Hematopoietic multipotent progenitor cell treated with erythropoietin and hydrocortisone succinate and interleukin-3 and kit ligand, for 17 days (in vitro differentiated cells): ENCODE data around the gene PFKM.
A peak's percentile ranks its signal among the peaks of the same experiment; 100 is the strongest.

Source experiments
- DNase-seq: peaks from one replicate; pipeline ENCODE4 v3.0.0-alpha.2; 2015; ENCODE audit warnings: low spot score

The PFKM gene

DNA sequence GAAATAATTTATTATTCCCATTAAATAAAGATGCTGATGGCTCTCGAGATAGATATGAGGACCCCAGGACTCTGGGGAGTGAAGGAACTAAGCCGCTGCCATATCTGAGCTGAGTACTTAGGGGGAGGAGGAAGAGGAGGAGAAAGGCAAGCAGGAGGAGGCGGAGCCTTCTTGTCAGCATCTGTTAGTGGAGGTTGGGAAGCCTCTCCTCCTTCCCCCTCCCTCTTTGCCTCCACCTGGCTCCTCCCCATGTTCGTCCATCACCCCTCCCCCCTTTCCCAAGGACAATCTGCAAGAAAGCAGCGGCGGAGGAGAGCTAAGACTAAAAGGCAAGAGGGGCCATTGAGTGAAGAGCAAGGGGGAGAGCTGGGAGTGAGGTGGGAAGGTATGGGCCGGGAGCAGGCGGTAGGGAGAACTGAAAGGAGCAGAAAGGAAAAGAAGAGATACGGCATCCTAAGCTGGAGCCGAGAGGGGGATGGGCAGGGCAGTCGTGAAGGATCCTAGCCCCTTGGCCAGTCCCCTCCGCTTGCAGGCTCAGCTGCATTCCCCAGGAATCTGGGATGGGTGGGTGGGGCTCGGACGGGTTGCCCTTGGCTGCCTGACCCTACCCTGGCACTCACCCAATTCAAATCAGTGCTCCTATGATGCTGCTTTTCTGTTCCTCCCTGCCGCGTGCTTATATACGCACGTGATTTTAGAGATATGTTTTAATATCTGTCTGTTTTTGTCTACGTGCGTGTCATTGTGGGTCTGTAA lies at the start of gene PFKM:
TSS of gene PFKM (plus strand) at position 287 of the 756 bp plus-strand sequence. CDS start 3,411 bp downstream, outside the sequence.
- DNase-seq, result peak; percentile 81

DNA sequence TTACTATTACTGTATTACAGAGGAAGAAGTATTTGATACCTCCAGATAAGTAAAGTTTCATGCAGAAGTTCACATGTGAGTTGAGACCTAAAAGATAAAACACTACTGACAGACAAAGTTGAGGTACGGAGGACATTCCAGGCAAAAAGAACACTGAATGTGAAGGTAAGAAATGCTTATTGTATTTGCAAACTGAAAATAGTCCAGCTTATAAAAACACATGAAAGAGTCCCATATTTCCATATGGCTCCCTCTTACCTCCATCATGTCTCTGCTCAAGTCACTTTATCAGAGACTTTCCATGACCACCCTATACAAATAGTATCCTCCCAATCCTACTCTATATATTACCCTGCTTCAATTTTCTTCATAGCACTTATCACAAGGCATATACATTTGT lies 49.1 kb upstream of the PFKM start:
- no peak for DNase-seq

DNA sequence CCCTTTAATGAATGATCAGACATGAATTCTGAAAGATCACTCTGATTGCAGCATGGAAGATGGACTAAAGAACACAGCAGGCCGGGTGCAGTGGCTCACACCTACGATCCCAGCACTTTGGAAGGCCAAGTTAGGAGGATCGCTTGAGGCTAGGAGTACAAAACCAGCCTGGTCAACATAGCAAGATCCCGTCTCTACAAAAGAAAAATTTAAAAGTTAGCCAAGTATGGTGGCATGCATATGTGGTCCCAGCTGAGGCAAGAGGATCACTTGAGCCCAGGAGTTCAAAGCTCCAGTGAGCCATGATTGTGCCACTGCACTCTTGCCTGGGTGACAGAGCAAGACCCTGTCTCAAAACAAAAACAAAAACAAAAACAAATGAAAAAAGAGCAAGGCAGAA lies 48.4 kb upstream of the PFKM start:
- no peak for DNase-seq

DNA sequence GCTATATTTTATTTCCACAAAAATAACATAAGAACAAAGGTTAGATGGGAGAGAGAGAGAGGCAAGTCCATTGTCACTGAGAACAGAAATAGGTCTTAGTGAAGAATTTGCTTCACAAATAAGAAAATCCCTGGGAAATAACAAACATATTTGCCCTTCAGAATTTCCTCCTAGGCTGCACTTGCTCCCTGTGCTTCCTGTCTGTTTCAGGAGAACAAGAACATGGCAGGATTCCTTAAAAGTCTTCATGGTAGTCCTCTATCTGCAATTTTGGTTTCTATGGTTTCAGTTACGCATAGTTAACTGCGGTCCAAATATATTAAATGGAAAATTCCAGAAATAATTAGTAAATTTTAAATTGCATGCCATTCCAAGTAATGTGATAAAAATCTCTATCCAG lies 47.4 kb upstream of the PFKM start:
- DNase-seq, result no peak

DNA sequence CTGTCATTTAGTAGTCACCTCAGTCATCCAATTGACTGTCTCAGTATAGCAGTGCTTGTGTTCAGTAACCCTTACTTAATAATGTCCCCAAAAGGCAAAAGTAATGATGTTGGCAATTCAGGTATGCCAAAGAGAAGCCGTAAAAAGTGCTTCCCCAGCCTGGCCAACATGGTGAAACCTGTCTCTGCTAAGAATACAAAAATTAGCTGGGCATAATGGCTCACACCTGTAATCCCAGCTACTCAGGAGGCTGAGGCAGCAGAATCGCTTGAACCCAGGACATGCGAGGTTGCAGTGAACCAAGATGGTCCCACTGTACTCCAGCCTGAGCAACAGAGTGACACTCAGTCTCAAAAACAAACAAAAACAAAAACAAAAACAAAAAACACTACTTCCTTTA lies 46.9 kb upstream of the PFKM start:
- DNase-seq, result no peak

DNA sequence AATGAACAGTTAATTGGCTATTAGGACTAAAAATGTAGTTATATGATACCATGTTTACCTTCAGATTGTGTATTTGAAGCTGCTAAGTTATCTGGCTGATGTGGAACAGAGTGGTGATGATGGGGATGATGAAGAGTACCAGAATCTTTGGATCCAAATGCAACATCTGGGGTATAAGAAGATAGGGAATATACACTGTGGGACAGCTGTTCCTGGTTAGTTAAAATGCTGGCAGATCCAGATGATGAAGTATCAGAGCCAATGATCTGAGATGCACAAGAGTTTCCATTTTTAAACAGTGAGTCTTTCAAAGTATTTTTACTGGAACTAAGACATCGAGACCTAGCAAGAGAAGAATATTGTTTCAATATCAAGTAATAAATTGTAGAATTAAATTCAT lies 44.9 kb upstream of the PFKM start:
- DNase-seq, result no peak

DNA sequence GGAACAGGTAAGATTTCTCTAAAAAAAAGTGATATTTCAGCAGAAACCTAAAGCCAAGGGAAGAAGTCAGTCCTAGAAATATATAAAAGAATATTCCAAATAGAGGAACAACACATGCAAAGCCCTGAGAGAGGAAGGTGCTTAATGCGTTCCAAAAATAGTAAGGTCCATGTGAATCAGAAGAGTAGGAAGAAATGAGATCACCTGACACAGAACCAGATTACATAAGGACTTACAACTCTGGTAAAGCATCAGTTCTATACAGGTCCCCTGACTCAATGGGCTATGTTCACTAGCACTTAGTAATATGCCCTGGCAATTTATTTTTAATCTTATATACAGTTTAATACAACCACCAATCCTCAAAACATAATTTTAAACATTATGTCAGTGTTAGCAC lies 43.3 kb upstream of the PFKM start:
- DNase-seq, result no peak

DNA sequence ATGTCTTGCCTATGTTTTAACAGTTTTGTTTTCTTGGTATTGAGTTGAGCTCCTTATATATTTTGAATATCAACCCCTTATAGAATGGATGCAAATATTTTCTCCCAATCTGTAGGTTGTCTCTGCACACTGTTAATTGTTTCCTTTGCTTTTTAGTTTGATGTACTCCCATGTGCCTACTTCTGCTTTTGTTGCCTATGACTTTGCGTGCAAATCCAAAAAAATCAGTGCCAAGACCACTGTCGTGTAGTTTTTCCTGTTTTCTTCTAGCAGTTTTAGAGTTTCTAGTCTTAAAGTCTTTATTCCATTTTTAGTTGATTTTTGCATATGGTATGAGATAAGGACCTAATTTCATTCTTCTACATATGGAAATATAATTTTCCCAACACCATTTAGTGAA lies 42.1 kb upstream of the PFKM start:
- DNase-seq, result no peak

DNA sequence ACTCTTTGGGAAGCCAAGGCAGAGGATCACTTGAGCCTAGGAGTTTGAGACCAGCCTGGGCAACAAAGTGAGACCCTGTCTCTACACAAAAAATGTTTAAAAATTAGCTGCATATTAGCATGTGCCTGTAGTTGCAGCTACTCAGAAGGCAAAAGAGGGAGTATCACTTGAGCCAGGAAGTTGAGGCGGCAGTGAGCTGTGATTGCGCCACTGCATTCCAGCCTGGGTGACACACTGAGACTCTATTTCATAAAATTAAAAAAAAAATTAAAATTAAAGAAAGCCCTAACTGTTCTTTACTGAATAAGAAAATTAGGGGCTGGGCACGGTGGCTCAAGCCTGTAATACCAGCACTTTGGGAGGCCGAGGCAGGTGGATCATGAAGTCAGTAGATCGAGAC lies 40.3 kb upstream of the PFKM start:
- no peak for DNase-seq

DNA sequence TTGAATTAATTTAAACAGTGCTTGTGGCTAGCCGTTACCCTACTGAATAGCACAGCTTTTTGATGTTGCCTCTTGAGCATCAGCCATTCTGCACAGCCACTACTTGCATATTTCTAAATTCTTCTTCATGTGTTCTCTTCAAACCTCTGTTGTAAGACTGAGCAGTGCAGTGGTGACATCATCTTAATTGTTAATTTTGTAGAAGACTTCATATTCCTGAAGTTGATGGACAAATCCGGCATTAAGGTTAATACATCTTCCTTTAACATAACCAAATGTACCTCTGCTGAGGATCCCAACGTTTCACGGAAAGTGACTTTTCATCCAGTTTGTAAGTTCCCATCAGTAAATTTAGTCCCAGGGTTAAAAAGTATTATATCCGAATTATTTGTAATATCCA lies 38.9 kb upstream of the PFKM start:
- no peak for DNase-seq

DNA sequence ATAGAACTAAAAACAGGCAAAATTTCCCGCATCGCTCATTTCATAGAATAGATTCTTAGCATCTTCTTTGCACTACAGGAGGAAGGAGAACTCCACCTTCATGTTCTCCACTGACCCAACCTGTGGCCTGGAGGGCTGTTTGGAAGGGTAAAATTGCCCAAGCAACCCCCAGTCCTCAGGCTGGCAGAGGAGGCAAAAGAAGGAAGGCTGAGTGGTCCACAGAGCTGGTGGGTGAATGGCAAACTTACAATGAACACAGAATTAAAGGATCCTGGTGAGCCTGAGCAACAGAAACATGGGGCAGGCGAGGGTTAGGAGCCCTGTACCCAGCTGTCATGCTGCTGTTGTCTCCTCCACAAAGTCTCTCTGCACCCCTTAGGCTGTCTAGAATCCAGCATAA lies 38.3 kb upstream of the PFKM start:
- no peak for DNase-seq

DNA sequence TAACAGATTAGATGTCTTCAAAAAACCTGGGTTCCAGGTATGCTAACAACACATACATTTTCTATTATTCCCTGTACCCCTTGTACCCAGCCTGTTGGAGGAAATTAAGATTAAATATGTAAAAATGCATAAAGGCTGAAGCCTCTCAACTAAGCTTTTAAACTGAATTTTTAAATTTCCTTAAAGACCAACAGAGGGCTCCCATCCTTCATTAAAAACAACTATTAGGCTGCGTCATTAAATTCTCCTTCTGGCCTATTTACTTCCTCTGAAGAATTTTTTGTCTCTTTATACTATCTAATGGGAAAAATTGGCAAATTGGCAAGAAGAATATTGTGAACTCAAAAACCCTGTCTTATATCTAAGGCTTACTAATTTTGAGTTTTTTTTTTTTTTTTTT lies 35.1 kb upstream of the PFKM start:
- DNase-seq, result peak; percentile 57

DNA sequence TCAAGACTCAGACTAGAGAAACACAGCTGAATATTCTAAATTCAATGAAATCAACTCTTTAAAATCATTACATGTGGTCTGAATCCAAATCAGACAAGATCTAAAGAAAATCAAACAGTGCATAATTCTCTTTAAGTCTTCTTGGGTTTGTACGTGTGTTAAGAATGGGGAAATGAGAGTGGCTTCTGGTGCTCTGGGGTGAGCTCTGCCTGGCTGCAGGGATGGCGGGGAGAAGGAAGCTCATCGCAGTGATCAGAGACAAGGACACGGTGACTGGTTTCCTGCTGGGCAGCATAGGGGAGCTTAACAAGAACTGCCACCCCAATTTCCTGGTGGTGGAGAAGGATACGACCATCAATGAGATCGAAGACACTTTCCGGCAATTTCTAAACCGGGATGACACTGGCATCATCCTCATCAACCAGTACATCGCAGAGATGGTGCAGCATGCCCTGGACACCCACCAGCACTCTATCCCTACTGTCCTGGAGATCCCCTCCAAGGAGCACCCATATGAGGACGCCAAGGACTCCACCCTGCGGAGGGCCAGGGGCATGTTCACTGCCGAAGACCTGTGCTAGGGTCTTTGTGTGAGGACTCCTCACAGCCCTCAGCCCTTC lies 34.2 kb upstream of the PFKM start:
- no peak for DNase-seq

DNA sequence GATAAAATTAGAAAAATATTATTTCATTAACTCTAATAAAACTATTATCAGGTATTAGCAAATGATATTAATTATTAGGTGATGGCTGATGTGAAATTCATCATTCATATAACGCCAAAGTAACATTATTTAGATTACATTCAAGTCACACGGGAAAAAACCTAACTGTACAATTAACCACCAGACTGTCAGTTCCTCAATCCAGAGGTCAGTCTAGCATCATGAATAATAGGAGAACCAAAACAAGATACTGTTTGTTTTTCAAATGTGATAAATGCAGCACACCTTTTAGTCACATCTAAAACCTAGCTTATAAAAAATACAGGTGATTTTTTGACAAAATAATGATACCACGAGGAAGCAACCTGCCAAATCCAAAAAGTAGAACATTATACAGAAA lies 32.8 kb upstream of the PFKM start:
- no peak for DNase-seq

DNA sequence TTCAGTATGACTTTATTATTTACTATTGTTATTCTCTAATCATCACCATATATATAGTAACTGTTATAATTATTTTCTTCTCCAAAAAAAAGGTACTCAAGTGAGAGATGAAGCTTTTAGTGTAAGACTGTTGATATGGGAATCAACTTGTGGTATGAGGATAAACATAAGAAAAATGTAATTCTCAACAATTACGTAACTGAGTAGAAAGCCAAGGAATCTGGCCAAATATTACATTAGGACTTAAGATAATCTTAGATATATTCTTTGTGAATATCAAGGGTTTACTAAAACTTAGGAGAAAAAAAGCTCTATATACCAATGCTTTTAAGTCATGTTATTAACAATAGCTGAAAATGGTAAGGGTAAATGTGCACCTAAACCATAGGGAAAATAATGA lies 26.6 kb upstream of the PFKM start:
- no peak for DNase-seq

DNA sequence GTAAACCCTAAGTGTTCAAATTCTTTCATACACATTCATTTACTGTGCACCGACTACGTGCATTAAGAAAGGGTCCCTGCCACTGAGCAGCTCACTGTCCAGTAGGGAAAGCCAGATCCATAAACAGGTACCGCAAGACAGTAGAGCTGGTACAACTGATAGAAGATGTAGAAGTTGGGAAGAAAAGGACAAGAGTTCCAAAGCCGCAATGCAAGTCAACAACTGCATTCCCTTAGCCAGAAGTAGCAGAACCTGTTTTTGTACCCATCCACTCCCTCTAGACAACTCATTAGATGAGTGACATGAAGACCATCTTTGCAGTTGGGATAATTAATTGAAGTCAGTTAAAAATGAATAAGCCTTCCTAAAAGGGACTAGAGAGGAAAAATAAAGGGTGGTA lies 14.6 kb upstream of the PFKM start:
- DNase-seq, result peak; percentile 26

DNA sequence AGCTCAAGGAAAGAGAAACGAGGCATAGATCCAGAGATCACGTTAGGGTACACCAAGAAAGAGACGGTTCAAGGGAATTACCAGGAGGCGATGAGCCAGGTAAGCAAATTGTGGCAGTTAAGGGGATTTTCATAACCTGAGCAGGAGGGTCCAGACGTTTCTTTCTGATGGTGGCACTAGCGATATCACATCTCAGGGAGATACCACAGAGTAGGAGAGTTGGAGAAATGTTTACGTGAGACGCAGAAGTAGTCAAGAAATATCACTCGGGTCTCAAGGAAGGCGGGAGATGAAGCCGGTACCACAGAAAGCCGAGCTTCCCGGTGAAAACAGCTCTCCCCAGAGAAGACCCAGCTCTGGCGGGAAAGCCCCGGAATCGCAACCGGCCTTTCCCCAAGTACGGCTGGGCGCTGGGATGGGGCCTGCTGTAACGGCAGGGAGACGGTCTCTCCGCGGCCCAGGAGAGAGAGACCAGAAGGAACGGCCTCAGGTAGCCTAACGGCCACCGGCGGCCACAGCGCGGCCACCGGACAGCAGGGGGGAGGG lies 13.8 kb upstream of the PFKM start:
- peak; percentile 70 for DNase-seq

DNA sequence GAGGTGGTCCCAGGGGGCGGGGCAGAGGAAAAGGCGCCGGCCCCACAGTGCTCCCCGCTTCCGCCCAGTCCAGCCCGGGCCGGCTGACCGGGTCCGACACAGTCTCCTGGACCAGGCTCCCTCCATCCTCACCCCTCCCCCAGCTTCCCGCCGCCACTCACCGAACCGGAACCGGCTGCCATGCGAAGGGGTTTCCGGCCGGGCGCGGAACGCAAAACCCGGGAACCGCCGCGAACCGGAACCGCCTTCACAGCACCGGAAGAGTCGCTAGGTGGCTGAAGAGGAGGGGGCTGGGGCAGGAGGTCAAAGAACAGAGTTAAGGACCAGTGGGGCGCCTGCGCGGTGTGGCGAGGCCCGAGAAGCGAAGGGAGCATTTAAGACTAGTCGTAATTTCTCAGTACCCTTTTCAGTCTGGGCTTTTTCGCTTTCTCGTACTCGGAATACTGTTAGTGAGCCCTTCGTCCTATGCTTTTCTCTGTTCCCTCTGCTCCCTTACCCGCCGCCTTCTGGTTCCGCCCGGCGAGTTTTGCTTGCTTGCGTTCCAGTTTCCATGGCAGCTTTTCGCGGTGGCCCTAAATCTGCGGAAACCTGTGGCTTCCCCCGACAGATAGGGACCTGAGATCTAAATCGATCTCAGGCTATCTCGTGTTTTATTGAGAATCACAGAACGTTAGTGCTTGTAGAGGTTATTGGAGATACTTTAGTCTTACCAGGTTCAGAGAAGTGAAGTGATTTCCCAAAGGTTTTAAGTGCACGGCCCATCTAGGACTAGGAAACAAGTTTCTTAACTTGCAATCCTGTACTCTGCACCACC lies 13.1 kb upstream of the PFKM start, which contains the start of gene SENP1:
TSS of gene SENP1 (minus strand) at position 213 of the 814 bp plus-strand sequence. CDS start 4,607 bp downstream, outside the sequence.
- DNase-seq, result peak; percentile 89

DNA sequence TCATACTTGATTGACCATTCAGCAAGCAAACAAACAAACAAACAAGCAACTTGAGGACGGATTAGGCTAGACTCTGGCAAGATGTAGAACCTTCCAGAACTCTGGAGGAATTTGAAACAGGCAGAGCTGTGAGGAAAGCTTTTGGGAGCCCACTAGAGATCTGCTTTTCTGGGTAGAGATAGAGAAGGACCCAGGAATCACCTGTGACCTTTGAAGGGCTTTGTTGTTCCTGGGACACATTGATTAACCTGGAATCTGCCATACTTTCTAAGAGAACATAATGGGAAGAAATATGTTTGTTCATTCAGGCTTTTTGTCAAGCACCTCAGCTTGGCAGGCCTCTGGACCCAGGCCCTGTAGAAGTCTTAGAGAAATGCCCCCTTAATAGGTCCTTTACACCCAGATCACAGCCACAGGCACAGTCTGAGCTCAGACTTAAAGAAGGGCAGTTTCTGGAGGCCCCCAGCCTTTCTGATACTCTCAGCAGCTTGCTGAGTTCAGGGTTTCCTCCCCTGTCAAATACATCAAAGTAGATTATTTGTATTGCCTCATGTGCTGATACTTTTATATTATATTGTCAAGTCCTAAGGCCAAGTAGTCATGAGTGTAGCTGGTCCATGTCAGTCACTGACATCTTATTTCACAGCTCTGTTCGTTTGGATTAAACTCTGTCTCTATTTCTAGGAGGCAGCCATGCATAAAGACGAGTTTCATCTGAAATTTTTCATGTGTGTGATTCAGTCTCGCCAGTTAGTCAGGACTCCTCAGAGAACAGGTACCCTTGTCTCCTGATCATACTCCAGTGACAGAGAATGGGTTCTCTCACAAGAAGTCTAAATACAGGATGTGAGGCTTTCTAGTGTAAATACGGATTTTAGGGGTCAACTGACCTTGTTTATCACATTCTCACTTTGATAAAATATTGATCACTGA lies 12.2 kb upstream of the PFKM start:
- DNase-seq, result no peak

DNA sequence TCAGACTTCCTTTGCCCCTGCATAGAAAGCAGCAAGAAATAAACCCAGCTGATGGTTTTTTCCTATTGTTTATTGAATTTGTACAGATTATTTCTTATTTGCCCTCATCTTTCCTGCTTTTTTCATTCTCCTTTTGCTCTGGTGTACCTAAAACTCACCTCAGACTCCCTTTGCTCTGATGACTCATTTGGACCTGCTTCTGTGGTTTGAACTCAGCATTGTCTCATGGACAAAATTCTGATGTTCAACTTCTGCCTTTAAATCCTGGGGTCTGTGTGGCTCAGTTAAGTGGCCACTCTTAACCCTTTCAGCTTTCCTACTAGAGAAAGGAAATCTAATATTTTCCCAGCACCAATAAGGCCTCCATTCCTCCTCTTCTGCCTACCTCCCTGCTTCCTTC lies 9.7 kb upstream of the PFKM start:
- DNase-seq, result no peak

DNA sequence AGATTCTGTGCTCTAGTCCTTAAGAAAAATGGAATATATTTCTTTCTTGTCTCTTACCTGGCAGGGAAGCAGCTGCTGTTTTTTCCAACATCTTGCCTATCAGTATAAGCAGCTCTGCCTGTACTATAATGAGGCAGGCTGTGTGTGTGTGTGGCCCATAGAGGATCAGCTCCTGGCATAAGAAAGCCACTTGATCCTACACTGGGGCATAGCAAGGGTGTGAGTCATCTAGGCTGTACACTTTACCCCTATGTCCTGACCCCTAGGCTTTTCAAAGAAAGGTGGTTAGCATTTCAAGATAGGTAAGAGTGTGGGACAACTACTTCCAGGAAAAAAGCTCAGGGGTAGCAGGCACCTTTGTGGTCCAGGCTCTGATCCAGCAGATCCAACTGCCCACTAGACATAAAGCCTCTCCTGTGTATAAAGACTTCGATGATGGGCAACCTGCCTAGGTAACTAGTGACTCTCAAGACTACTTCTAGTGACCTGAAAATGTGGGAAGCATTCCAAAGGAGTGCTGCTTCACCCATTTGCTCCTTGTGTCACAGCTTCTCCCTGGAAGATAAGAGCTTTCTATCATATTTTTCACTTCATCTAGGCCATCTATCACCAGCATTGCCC lies 8.4 kb upstream of the PFKM start:
- DNase-seq, result no peak
